ENCODE data around the gene PPP1R37. TPM values are rescaled to one million over a fixed set of nuclear protein-coding genes. Genes with fewer than 3 reads are reported as not detected.

PPP1R37 gene
- total and polyA plus RNA-seq, 2 of the 13 experiments (the other 11 are each of a cell fraction or from before 2014, with no cell fraction given) = 9.0 to 14.3 TPM

GRCh38 chr19:45158503-45159209 lies 65.7 kb downstream of the PPP1R37 start (continued):
- TF ChIP-seq BRD4 (CRISPR knock-in tag; IDR thresholded peaks at IDR 0.05) (no peak), FOXO4 (CRISPR knock-in tag; conservative IDR thresholded peaks at IDR 0.05) (no peak), ZNF441 (CRISPR knock-in tag; IDR thresholded peaks at IDR 0.05; ENCODE audit: borderline replicate concordance) (no peak), ZNF326 (CRISPR knock-in tag; IDR thresholded peaks at IDR 0.05; ENCODE audit: borderline replicate concordance) (no peak), CREBL2 (CRISPR knock-in tag; IDR thresholded peaks at IDR 0.05; ENCODE audit: borderline replicate concordance) (no peak), TAF1 (CRISPR knock-in tag; IDR thresholded peaks at IDR 0.05) (no peak), ERF (CRISPR knock-in tag; IDR thresholded peaks at IDR 0.05) (no peak)

- Histone ChIP-seq H3K4me3 (replicated peaks in 1 of 3; ENCODE audit: insufficient read depth in 1 of 3, low read depth in 2 of 3, low read length in 3 of 3) (peak overlapping the region in 1 of 3 experiments; percentile 3; a peak in 1 of 6 replicates), H3K27me3 (ENCODE audit: control insufficient read depth in 1 of 2, insufficient read depth in 2 of 2, low read length in 2 of 2) (peaks cover 12 to 59% of the 10 kb centered on the region in 2 experiments; a peak in 4 of 5 replicates), H3K27ac (ENCODE audit: extremely low read length, insufficient read depth, low read length) (no peak overlapping the region), H3K9me3 (ENCODE audit: low read length) (no peaks in the 10 kb centered on the region), H3K9ac (ENCODE audit: insufficient read depth, low read depth, low read length) (no peak overlapping the region), H2AFZ (ENCODE audit: low read length) (no peak overlapping the region), H3K36me3 (replicated peaks in 1 of 2; ENCODE audit: control insufficient read depth in 1 of 2, insufficient read depth in 2 of 2, low read length in 2 of 2) (no peaks in the 10 kb centered on the region), H3K4me2 (ENCODE audit: low read depth, low read length) (no peak overlapping the region), H3K79me2 (ENCODE audit: insufficient read depth, low read length) (no peaks in the 10 kb centered on the region), H4K20me1 (ENCODE audit: insufficient read depth, low read length) (no peaks in the 10 kb centered on the region), H3K4me1 (ENCODE audit: insufficient read depth, low read length) (peaks cover 91% of the 10 kb centered on the region)
- ChIA-PET CTCF (ENCODE audit: low intra/inter-chr PET ratio, low total read pairs) (no interaction called here), POLR2A (no interaction called here)
- no peak for TF ChIP-seq ZNF326 (CRISPR knock-in tag; IDR thresholded peaks at IDR 0.05; ENCODE audit: borderline replicate concordance)
- intact Hi-C loops (cut with micrococcal nuclease; ENCODE audit: unreplicated experiment) (no loop called here), in situ Hi-C loops (cut with HindIII; ENCODE audit: extremely low pct_ligation_motif_present, low pct_unique_long_range_greater_than_20kb) (no loop called here)
- ATAC-seq (no peak), FAIRE-seq (no peak), DNase-seq (ENCODE audit: low spot score) (no peak)
- 44% methylated on average over 7 of the region's 12 CpGs for WGBS (ENCODE audit: low lambda C conversion rate)
- no TSS peak for BruUV-seq (replicated peaks)
Observed at GRCh38 chr19:45159210-45159970, 66.4 kb downstream of the PPP1R37 start.

Measured in HepG2 (cell line).